Measurements from ENCODE around the gene SGSH.
A peak's percentile ranks its signal among the peaks of the same experiment; 100 is the strongest.

The SGSH gene

DNA sequence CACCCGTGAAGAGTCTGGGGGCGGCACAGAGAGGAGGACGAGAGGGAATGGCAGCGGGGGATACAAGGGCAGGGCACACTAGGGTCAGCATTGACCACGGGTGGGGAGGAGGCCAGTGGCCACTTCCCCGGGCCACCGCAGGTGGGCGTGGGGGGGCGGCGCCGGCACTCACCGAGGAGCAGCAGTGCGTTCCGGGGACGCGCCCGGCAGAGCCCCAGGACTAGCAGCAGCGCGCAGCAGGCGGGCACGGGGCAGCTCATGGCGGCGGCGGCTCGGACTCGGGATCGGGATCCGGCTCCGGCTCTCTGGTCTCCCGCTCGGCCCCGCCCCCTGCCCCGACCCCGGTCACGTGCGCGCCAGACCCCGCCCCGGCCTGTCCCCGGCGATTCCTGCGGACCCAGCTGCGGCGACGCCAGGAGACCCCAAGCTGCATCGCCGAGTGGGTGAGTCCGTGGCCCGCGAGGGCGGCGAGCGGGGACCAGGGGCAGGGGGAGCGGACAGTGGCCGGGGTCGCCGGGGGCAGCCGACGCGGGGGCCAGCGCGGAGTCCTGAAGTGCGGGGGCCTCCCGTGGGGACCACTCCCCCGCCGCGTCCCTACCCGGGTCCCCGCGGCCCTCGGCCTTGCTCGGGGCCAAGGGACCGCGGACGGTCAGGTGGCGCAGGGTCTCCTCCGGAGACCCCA, at the start of gene SGSH, which contains the start of gene SLC26A11:
TSS of gene SGSH (minus strand) at position 280 of the 682 bp plus-strand sequence. CDS start at position 260, 20 bp downstream.
TSS of gene SLC26A11 (plus strand) at position 374 of the 682 bp plus-strand sequence. CDS start 1,134 bp downstream, outside the sequence.
- ATAC-seq, result peak; percentile 92
- TF ChIP-seq ZNF8 (CRISPR knock-in tag; IDR thresholded peaks at IDR 0.05) (no peak), ESRRG (CRISPR knock-in tag; IDR thresholded peaks at IDR 0.05) (no peak), PPARA (CRISPR knock-in tag; IDR thresholded peaks at IDR 0.05; ENCODE audit: borderline replicate concordance) (no peak), OSR1 (CRISPR knock-in tag; IDR thresholded peaks at IDR 0.05) (no peak), CSDC2 (CRISPR knock-in tag; IDR thresholded peaks at IDR 0.05) (no peak)

DNA sequence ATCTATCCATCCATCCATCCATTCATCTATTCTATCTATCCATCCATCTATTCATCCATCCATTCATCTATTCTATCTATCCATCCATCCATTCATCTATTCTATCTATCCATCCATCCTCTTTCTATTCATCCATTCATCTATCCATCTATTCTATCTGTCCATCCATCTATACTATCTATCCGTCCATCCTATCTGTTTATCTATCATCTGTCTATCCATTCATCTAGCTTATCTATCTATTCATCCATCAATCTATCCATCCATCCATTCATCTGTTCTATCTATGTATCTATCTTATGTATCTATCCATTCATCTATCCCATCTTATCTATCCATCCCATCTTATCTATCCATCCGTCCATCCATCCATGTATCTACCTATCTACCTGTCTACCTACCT, 49.3 kb upstream of the SGSH start:
- TF ChIP-seq ZNF565 (CRISPR knock-in tag; conservative IDR thresholded peaks at IDR 0.05; ENCODE audit: low read depth), result no peak
- no peak for TF ChIP-seq ESRRG (CRISPR knock-in tag; IDR thresholded peaks at IDR 0.05)
- no peak for TF ChIP-seq OSR1 (CRISPR knock-in tag; IDR thresholded peaks at IDR 0.05)
- TF ChIP-seq, protein P1, sequence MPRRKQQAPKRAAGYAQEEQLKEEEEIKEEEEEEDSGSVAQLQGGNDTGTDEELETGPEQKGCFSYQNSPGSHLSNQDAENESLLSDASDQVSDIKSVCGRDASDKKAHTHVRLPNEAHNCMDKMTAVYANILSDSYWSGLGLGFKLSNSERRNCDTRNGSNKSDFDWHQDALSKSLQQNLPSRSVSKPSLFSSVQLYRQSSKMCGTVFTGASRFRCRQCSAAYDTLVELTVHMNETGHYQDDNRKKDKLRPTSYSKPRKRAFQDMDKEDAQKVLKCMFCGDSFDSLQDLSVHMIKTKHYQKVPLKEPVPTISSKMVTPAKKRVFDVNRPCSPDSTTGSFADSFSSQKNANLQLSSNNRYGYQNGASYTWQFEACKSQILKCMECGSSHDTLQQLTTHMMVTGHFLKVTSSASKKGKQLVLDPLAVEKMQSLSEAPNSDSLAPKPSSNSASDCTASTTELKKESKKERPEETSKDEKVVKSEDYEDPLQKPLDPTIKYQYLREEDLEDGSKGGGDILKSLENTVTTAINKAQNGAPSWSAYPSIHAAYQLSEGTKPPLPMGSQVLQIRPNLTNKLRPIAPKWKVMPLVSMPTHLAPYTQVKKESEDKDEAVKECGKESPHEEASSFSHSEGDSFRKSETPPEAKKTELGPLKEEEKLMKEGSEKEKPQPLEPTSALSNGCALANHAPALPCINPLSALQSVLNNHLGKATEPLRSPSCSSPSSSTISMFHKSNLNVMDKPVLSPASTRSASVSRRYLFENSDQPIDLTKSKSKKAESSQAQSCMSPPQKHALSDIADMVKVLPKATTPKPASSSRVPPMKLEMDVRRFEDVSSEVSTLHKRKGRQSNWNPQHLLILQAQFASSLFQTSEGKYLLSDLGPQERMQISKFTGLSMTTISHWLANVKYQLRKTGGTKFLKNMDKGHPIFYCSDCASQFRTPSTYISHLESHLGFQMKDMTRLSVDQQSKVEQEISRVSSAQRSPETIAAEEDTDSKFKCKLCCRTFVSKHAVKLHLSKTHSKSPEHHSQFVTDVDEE (CRISPR knock-in tag; IDR thresholded peaks at IDR 0.05), result no peak
- no peak for TF ChIP-seq ISL1 (CRISPR knock-in tag; IDR thresholded peaks at IDR 0.05)
- TF ChIP-seq, protein P2, sequence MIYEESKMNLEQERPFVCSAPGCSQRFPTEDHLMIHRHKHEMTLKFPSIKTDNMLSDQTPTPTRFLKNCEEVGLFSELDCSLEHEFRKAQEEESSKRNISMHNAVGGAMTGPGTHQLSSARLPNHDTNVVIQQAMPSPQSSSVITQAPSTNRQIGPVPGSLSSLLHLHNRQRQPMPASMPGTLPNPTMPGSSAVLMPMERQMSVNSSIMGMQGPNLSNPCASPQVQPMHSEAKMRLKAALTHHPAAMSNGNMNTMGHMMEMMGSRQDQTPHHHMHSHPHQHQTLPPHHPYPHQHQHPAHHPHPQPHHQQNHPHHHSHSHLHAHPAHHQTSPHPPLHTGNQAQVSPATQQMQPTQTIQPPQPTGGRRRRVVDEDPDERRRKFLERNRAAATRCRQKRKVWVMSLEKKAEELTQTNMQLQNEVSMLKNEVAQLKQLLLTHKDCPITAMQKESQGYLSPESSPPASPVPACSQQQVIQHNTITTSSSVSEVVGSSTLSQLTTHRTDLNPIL (CRISPR knock-in tag; IDR thresholded peaks at IDR 0.05; ENCODE audit: low read depth), result no peak
- TF ChIP-seq RARB (CRISPR knock-in tag; IDR thresholded peaks at IDR 0.05), result no peak
- no peak for TF ChIP-seq SNAI2 (CRISPR knock-in tag; IDR thresholded peaks at IDR 0.05)
- TF ChIP-seq ZNF70 (CRISPR knock-in tag; IDR thresholded peaks at IDR 0.05), result no peak
- no peak for TF ChIP-seq ARNTL (CRISPR knock-in tag; IDR thresholded peaks at IDR 0.05; ENCODE audit: borderline replicate concordance, low read depth)
- no peak for TF ChIP-seq TOX (CRISPR knock-in tag; IDR thresholded peaks at IDR 0.05; ENCODE audit: borderline replicate concordance)
- TF ChIP-seq, protein P3, sequence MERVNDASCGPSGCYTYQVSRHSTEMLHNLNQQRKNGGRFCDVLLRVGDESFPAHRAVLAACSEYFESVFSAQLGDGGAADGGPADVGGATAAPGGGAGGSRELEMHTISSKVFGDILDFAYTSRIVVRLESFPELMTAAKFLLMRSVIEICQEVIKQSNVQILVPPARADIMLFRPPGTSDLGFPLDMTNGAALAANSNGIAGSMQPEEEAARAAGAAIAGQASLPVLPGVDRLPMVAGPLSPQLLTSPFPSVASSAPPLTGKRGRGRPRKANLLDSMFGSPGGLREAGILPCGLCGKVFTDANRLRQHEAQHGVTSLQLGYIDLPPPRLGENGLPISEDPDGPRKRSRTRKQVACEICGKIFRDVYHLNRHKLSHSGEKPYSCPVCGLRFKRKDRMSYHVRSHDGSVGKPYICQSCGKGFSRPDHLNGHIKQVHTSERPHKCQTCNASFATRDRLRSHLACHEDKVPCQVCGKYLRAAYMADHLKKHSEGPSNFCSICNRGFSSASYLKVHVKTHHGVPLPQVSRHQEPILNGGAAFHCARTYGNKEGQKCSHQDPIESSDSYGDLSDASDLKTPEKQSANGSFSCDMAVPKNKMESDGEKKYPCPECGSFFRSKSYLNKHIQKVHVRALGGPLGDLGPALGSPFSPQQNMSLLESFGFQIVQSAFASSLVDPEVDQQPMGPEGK (CRISPR knock-in tag; IDR thresholded peaks at IDR 0.05; ENCODE audit: borderline replicate concordance), result no peak
- TF ChIP-seq, protein P4, sequence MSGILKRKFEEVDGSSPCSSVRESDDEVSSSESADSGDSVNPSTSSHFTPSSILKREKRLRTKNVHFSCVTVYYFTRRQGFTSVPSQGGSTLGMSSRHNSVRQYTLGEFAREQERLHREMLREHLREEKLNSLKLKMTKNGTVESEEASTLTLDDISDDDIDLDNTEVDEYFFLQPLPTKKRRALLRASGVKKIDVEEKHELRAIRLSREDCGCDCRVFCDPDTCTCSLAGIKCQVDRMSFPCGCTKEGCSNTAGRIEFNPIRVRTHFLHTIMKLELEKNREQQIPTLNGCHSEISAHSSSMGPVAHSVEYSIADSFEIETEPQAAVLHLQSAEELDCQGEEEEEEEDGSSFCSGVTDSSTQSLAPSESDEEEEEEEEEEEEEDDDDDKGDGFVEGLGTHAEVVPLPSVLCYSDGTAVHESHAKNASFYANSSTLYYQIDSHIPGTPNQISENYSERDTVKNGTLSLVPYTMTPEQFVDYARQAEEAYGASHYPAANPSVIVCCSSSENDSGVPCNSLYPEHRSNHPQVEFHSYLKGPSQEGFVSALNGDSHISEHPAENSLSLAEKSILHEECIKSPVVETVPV (CRISPR knock-in tag; IDR thresholded peaks at IDR 0.05), result no peak
- TF ChIP-seq, protein P5, sequence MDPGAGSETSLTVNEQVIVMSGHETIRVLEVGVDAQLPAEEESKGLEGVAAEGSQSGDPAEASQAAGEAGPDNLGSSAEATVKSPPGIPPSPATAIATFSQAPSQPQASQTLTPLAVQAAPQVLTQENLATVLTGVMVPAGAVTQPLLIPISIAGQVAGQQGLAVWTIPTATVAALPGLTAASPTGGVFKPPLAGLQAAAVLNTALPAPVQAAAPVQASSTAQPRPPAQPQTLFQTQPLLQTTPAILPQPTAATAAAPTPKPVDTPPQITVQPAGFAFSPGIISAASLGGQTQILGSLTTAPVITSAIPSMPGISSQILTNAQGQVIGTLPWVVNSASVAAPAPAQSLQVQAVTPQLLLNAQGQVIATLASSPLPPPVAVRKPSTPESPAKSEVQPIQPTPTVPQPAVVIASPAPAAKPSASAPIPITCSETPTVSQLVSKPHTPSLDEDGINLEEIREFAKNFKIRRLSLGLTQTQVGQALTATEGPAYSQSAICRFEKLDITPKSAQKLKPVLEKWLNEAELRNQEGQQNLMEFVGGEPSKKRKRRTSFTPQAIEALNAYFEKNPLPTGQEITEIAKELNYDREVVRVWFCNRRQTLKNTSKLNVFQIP (CRISPR knock-in tag; IDR thresholded peaks at IDR 0.05; ENCODE audit: borderline replicate concordance, low read depth), result no peak
- no peak for TF ChIP-seq BACH2 (CRISPR knock-in tag; IDR thresholded peaks at IDR 0.05; ENCODE audit: borderline replicate concordance)
- TF ChIP-seq CSDC2 (CRISPR knock-in tag; IDR thresholded peaks at IDR 0.05), result no peak
- no peak for TF ChIP-seq ZC3H10 (CRISPR knock-in tag; IDR thresholded peaks at IDR 0.05)
- no peak for TF ChIP-seq PPARA (CRISPR knock-in tag; IDR thresholded peaks at IDR 0.05; ENCODE audit: borderline replicate concordance)
- no peak for TF ChIP-seq ZFP3 (CRISPR knock-in tag; IDR thresholded peaks at IDR 0.05)
- no peak for TF ChIP-seq ZFP30 (CRISPR knock-in tag; IDR thresholded peaks at IDR 0.05)
- ATAC-seq, result no peak

DNA sequence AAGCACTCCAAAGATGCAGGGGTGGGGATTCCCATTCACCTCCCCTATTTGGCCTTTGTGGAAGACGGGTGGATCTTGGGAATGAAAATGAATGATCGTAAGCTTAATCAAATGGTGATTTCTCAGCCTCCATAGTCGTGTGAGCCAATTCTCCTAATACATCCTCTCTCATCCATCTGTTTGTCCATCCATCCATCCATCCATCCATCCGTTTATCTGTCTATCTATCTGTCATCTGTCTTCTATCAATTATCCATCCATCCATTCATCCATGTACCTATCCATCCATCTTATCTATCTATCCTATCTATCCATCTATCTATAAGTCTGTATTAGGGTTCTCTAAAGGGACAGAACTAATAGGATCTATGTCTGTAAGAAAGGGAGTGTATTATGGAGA, 48.3 kb upstream of the SGSH start:
- no peak for ATAC-seq
- TF ChIP-seq PPARA (CRISPR knock-in tag; IDR thresholded peaks at IDR 0.05; ENCODE audit: borderline replicate concordance), result no peak
- TF ChIP-seq ZFP3 (CRISPR knock-in tag; IDR thresholded peaks at IDR 0.05), result no peak
- TF ChIP-seq, protein P1 (CRISPR knock-in tag; IDR thresholded peaks at IDR 0.05), result no peak
- no peak for TF ChIP-seq ARNTL (CRISPR knock-in tag; IDR thresholded peaks at IDR 0.05; ENCODE audit: borderline replicate concordance, low read depth)
- no peak for TF ChIP-seq ZFP30 (CRISPR knock-in tag; IDR thresholded peaks at IDR 0.05)
- no peak for TF ChIP-seq RARB (CRISPR knock-in tag; IDR thresholded peaks at IDR 0.05)
- TF ChIP-seq TCF4 (CRISPR knock-in tag; IDR thresholded peaks at IDR 0.05; ENCODE audit: borderline replicate concordance), result no peak
- TF ChIP-seq, protein P5 (CRISPR knock-in tag; IDR thresholded peaks at IDR 0.05; ENCODE audit: borderline replicate concordance, low read depth), result no peak

Data from SK-N-SH treated with all-trans-retinoic acid at 6 μM for 48 hours (cell line).